Liver (tissue), 9 donors: Measurements from ENCODE around the gene TGM4. TPM values are rescaled to one million over a fixed set of nuclear protein-coding genes. Genes with fewer than 3 reads are reported as not detected.

Experiments used
- DNase-seq: peaks from one replicate; pipeline ENCODE4 v3.0.0-alpha.2; 2017; ENCODE audit warnings: low spot score
- H3K27ac ChIP-seq, 2 donors: one replicate each; pipeline ENCODE4 v1.7.0; 2013; ENCODE audit warnings: inconsistent platforms in 2 of 2, low read length in 2 of 2, control low read depth in 1 of 2, low read depth in 1 of 2, mild to moderate bottlenecking in 1 of 2
- H3K27me3 ChIP-seq, 4 donors: one replicate each; pipeline versions ENCODE4 v1.6.1 to v1.7.0; 2013; ENCODE audit warnings: low read length in 3 of 4, inconsistent platforms in 1 of 4, mild to moderate bottlenecking in 1 of 4, moderate library complexity in 1 of 4; ENCODE audit not compliant: control insufficient read depth in 4 of 4, insufficient read depth in 4 of 4
- H3K36me3 ChIP-seq, 4 donors: one replicate each; pipeline versions ENCODE4 v1.6.1 to v1.7.0; 2013; ENCODE audit warnings: low read length in 3 of 4, mild to moderate bottlenecking in 3 of 4, low read depth in 1 of 4, moderate library complexity in 1 of 4; ENCODE audit not compliant: control insufficient read depth in 4 of 4, insufficient read depth in 3 of 4
- H3K4me1 ChIP-seq, 4 donors: one replicate each; pipeline versions ENCODE4 v1.6.1 to v1.7.0; 2013; ENCODE audit warnings: low read length in 3 of 4, mild to moderate bottlenecking in 3 of 4, moderate library complexity in 1 of 4; ENCODE audit not compliant: control insufficient read depth in 4 of 4, insufficient read depth in 4 of 4
- H3K4me3 ChIP-seq, 3 donors: one replicate each; pipeline versions ENCODE4 v1.6.1 to v1.7.0; 2013; ENCODE audit warnings: low read length in 3 of 3, control low read depth in 1 of 3, low read depth in 1 of 3, mild to moderate bottlenecking in 1 of 3
- H3K9ac ChIP-seq, 2 donors: one replicate each; pipeline ENCODE4 v1.7.0; 2013; ENCODE audit warnings: low read length in 2 of 2, mild to moderate bottlenecking in 2 of 2, moderate library complexity in 2 of 2, control low read depth in 1 of 2, low read depth in 1 of 2
- H3K9me3 ChIP-seq, 4 donors: one replicate each; pipeline versions ENCODE4 v1.6.1 to v1.7.0; 2013; ENCODE audit warnings: low read length in 3 of 4; ENCODE audit not compliant: control insufficient read depth in 4 of 4
- FOXA1 ChIP-seq: IDR thresholded peaks from 2 replicates; pipeline ENCODE4 v1.6.1; 2016; ENCODE audit warnings: antibody characterized with exemption
- FOXA2 ChIP-seq: IDR thresholded peaks from 2 replicates; pipeline ENCODE4 v1.6.1; 2016; ENCODE audit warnings: antibody characterized with exemption
- GABPA ChIP-seq, 2 donors: IDR thresholded peaks in 1 of 2; conservative IDR thresholded peaks in 1 of 2; 2 replicates each; pipeline ENCODE4 v1.6.1; 2016; ENCODE audit warnings: antibody characterized with exemption in 2 of 2, mild to moderate bottlenecking in 1 of 2, moderate library complexity in 1 of 2
- HNF4A ChIP-seq, 2 donors: conservative IDR thresholded peaks; 2 replicates each; pipeline ENCODE4 v1.6.1; 2016; ENCODE audit warnings: antibody characterized with exemption in 2 of 2, mild to moderate bottlenecking in 2 of 2
- HNF4G ChIP-seq: IDR thresholded peaks from 2 replicates; pipeline ENCODE4 v1.6.1; 2016; ENCODE audit warnings: antibody characterized with exemption
- JUND ChIP-seq, 2 donors: IDR thresholded peaks; 2 replicates each; pipeline ENCODE4 v1.6.1; 2016; ENCODE audit warnings: antibody characterized with exemption in 2 of 2
- NR2F2 ChIP-seq: IDR thresholded peaks from 2 replicates; pipeline ENCODE4 v1.6.1; 2016; ENCODE audit warnings: antibody characterized with exemption
- RAD21 ChIP-seq, 2 donors: IDR thresholded peaks; 2 replicates each; pipeline ENCODE4 v1.6.1; 2016; ENCODE audit warnings: antibody characterized with exemption in 2 of 2, mild to moderate bottlenecking in 2 of 2
- RXRA ChIP-seq, 2 donors: IDR thresholded peaks; 2 replicates each; pipeline ENCODE4 v1.6.1; 2017 to 2018; ENCODE audit warnings: antibody characterized with exemption in 2 of 2, mild to moderate bottlenecking in 1 of 2
- SP1 ChIP-seq: IDR thresholded peaks from 2 replicates; pipeline ENCODE4 v1.6.1; 2018; ENCODE audit warnings: antibody characterized with exemption, mild to moderate bottlenecking
- TAF1 ChIP-seq: conservative IDR thresholded peaks from 2 replicates; pipeline ENCODE4 v1.6.1; 2016; ENCODE audit warnings: antibody characterized with exemption, mild to moderate bottlenecking
- YY1 ChIP-seq: IDR thresholded peaks from 2 replicates; pipeline ENCODE4 v1.6.1; 2016; ENCODE audit warnings: antibody characterized with exemption, mild to moderate bottlenecking
- WGBS: extraction: QIAGEN DNeasy Blood & Tissue Kit; methylation state at CpG from one replicate; pipeline ENCODE4 v1.1.7; 2013; 5-methylcytosine and 5-hydroxymethylcytosine counted together
- polyA plus RNA-seq, 2 donors: library from polyadenylated mRNA; stranded (reverse) in 1 of 2; unstranded in 1 of 2; fragments of 200-250 nt in 1 of 2; fragments of >200 nt in 1 of 2; fragmentation: Nextera tagmentation in 1 of 2; extraction: Ambion mirVana in 1 of 2; gene quantifications; one replicate each; pipeline versions ENCODE4 v1.2.1 to v1.2.3, GENCODE V29; 2013 to 2015
- total RNA-seq, 2 donors: library from RNA; depleted of rRNA; stranded (reverse); fragments of >200 nt; gene quantifications; one replicate each; pipeline ENCODE4 v1.2.3, GENCODE V29; 2014
- TF ChIP-seq, protein P1 (sequence below): IDR thresholded peaks from 2 replicates; pipeline ENCODE4 v1.6.1; 2016; ENCODE audit warnings: antibody characterized with exemption
- TF ChIP-seq, protein P2 (sequence below): fragments of 150-350 bp; IDR thresholded peaks from 2 replicates; pipeline ENCODE4 v1.5.1; 2017; ENCODE audit warnings: improper control_type of control experiment, low read depth, low read length; ENCODE audit not compliant: missing input control
- TF ChIP-seq, protein P3 (sequence below): IDR thresholded peaks from 2 replicates; pipeline ENCODE4 v1.6.1; 2016; ENCODE audit warnings: antibody characterized with exemption, mild to moderate bottlenecking
- TF ChIP-seq, protein P4 (sequence below): IDR thresholded peaks from 2 replicates; pipeline ENCODE4 v1.6.1; 2016; ENCODE audit warnings: antibody characterized with exemption
- donor health status: healthy.
- donor health status: healthy.
- donor health status: healthy.
- donor health status: healthy.
- donor health status: healthy.

The TGM4 gene
- total and polyA plus RNA-seq, 4 donors, result not detected

DNA sequence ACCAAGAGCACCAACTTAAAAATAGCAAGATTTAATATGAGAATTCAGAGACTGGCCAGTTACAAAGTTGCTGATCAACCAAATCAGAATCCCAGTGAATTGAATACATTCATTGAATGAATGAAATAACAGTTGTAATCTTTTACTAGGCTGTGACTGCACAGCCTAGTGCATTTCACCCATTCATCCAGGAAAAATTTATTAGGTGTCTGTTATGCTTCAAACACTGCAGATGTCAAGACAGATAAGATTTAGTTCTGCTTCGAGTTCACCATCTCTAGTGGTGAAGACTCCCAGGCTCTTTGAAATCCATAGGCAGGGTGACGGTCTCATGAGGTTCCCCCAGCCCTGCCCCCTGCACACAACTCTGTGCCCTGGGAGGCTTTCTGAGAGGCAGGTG lies 28.9 kb downstream of the TGM4 start:
- Histone ChIP-seq H3K36me3 (no peaks in the 10 kb centered on the region), H3K27ac (no peak overlapping the region), H3K9me3 (no peaks in the 10 kb centered on the region), H3K9ac (no peak overlapping the region), H3K27me3 (no peaks in the 10 kb centered on the region), H3K4me1 (no peaks in the 10 kb centered on the region), H3K4me3 (no peak overlapping the region)
- 68% methylated on average over 2 of the region's 2 CpGs for WGBS
- TF ChIP-seq, protein P1, sequence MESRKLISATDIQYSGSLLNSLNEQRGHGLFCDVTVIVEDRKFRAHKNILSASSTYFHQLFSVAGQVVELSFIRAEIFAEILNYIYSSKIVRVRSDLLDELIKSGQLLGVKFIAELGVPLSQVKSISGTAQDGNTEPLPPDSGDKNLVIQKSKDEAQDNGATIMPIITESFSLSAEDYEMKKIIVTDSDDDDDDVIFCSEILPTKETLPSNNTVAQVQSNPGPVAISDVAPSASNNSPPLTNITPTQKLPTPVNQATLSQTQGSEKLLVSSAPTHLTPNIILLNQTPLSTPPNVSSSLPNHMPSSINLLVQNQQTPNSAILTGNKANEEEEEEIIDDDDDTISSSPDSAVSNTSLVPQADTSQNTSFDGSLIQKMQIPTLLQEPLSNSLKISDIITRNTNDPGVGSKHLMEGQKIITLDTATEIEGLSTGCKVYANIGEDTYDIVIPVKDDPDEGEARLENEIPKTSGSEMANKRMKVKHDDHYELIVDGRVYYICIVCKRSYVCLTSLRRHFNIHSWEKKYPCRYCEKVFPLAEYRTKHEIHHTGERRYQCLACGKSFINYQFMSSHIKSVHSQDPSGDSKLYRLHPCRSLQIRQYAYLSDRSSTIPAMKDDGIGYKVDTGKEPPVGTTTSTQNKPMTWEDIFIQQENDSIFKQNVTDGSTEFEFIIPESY, result no peak
- TF ChIP-seq TAF1 (no peak), RXRA (IDR thresholded peaks at IDR 0.05) (no peak), HNF4G (no peak), SP1 (no peak), RAD21 (IDR thresholded peaks at IDR 0.05) (no peak), FOXA2 (no peak), NR2F2 (no peak), FOXA1 (no peak), JUND (IDR thresholded peaks at IDR 0.05) (no peak), GABPA (IDR thresholded peaks at IDR 0.05 in 1 of 2, conservative IDR thresholded peaks at IDR 0.05 in 1 of 2) (no peak)
- TF ChIP-seq, protein P2, sequence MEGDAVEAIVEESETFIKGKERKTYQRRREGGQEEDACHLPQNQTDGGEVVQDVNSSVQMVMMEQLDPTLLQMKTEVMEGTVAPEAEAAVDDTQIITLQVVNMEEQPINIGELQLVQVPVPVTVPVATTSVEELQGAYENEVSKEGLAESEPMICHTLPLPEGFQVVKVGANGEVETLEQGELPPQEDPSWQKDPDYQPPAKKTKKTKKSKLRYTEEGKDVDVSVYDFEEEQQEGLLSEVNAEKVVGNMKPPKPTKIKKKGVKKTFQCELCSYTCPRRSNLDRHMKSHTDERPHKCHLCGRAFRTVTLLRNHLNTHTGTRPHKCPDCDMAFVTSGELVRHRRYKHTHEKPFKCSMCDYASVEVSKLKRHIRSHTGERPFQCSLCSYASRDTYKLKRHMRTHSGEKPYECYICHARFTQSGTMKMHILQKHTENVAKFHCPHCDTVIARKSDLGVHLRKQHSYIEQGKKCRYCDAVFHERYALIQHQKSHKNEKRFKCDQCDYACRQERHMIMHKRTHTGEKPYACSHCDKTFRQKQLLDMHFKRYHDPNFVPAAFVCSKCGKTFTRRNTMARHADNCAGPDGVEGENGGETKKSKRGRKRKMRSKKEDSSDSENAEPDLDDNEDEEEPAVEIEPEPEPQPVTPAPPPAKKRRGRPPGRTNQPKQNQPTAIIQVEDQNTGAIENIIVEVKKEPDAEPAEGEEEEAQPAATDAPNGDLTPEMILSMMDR, result no peak
- TF ChIP-seq, protein P3, sequence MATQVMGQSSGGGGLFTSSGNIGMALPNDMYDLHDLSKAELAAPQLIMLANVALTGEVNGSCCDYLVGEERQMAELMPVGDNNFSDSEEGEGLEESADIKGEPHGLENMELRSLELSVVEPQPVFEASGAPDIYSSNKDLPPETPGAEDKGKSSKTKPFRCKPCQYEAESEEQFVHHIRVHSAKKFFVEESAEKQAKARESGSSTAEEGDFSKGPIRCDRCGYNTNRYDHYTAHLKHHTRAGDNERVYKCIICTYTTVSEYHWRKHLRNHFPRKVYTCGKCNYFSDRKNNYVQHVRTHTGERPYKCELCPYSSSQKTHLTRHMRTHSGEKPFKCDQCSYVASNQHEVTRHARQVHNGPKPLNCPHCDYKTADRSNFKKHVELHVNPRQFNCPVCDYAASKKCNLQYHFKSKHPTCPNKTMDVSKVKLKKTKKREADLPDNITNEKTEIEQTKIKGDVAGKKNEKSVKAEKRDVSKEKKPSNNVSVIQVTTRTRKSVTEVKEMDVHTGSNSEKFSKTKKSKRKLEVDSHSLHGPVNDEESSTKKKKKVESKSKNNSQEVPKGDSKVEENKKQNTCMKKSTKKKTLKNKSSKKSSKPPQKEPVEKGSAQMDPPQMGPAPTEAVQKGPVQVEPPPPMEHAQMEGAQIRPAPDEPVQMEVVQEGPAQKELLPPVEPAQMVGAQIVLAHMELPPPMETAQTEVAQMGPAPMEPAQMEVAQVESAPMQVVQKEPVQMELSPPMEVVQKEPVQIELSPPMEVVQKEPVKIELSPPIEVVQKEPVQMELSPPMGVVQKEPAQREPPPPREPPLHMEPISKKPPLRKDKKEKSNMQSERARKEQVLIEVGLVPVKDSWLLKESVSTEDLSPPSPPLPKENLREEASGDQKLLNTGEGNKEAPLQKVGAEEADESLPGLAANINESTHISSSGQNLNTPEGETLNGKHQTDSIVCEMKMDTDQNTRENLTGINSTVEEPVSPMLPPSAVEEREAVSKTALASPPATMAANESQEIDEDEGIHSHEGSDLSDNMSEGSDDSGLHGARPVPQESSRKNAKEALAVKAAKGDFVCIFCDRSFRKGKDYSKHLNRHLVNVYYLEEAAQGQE, result no peak
- no peak for DNase-seq

DNA sequence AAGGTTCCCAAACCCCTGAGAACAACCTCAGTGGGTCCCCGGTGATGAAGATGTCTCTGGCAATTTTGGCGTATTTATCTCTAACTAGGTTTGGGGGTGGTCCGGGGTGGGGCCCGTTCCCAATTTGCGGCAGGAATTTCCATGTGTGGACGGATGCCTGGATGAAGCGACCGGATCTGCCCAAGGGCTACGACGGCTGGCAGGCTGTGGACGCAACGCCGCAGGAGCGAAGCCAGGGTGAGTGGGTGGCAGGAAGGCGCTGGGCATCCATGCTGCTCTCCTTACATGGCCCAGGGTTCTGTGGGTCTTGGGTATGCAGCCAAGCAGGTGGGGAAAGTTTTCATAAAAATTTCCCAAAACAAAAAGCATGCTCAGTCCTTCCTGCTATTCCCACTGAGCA lies 29.3 kb downstream of the TGM4 start:
- Histone ChIP-seq H3K4me1 (no peaks in the 10 kb centered on the region), H3K9ac (no peak overlapping the region), H3K27me3 (no peaks in the 10 kb centered on the region), H3K36me3 (no peaks in the 10 kb centered on the region), H3K27ac (no peak overlapping the region), H3K9me3 (no peaks in the 10 kb centered on the region), H3K4me3 (no peak overlapping the region)
- DNase-seq, result no peak
- no peak for TF ChIP-seq HNF4A (conservative IDR thresholded peaks at IDR 0.05)
- TF ChIP-seq, protein P4, sequence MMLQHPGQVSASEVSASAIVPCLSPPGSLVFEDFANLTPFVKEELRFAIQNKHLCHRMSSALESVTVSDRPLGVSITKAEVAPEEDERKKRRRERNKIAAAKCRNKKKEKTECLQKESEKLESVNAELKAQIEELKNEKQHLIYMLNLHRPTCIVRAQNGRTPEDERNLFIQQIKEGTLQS, result no peak
- no peak for TF ChIP-seq YY1
- TF ChIP-seq FOXA1, result no peak
- TF ChIP-seq HNF4G, result no peak
- no peak for TF ChIP-seq GABPA (IDR thresholded peaks at IDR 0.05 in 1 of 2, conservative IDR thresholded peaks at IDR 0.05 in 1 of 2)
- 94% methylated on average over 15 of the region's 15 CpGs for WGBS
